AG04449 (cell line): ENCODE measurements around the gene FYB1.

Experiments used
- CTCF ChIA-PET: fragments of 350-600 bp; formaldehyde crosslinking; extraction: SDS; loops from one replicate; lab custom pipeline; 2021; ENCODE audit warnings: antibody characterized with exemption; lab: Yijun Ruan, JAX
- POLR2A ChIA-PET: fragments of 400-600, 350-600 bp; formaldehyde crosslinking; extraction: SDS; loops from one replicate; lab custom pipeline; 2020; ENCODE audit warnings: antibody characterized with exemption, inconsistent platforms; lab: Yijun Ruan, JAX
- DNase-seq: peaks from one replicate; pipeline ENCODE4 v3.0.0-alpha.2; 2010; ENCODE audit warnings: low read depth, low spot score
- H3K4me3 ChIP-seq: 2 replicates; pipeline ENCODE4 v1.5.1; 2011; ENCODE audit warnings: low read depth, mild to moderate bottlenecking, control low read depth, low read length
- CTCF ChIP-seq: IDR thresholded peaks from one replicate; pipeline ENCODE4 v1.5.1; 2011; ENCODE audit warnings: mild to moderate bottlenecking, moderate library complexity, low read length, control low read depth, inconsistent platforms; ENCODE audit not compliant: insufficient read depth; ENCODE audit errors: missing control alignments

FYB1 gene

DNA sequence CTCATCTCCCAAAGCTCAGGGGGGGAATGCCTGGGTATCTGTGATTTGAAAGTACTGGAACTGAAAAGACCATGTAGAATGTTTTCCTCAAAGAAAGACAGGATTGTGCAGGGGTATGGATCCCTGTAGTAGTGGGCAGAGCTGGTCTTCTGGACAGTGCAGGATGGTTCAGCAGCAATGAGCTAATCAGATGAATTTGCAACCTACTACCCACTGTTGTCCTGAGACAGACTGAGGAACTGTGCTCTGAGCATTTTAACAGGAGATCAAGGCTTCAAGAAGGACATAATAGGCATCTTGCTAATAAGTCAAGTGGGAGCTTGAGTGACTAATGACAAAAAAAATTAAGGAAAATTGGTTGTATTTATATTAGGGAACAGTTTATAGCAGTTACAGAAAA is 61.7 kb downstream of the FYB1 start:
- no peak overlapping the region for H3K4me3 ChIP-seq
- TF ChIP-seq CTCF, result no peak
- POLR2A ChIA-PET, result interaction anchor here (1.0 kb wide), 1 partner anchor 218 kb away, joined by 4 read pairs; no protein-coding TSS in a partner anchor
- DNase-seq, result no peak
- CTCF ChIA-PET, result interaction anchor here (0.8 to 1.8 kb wide), 4 partner anchors 8 to 125 kb away, joined by 3 to 13 read pairs (median 4); no protein-coding TSS in a partner anchor

DNA sequence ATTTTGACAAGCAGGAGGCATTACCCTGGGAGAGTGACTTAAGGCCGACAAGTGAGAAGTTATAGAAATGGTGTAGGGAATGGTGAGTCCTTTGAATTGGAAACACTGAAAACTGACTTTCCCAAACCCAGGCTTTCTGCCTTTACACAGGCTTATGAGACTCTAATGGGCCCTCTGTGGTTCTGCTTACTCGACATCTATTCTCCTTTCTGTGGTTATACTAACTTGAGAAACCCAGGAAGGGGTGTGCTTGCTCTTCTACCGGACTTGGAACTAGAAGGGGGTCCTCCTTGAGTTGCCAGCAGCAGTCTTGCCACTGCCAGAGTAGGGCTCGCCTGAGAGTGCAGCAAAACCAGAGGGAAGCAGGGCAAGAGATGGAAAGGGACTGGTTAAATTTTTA is 63.3 kb downstream of the FYB1 start:
- H3K4me3 ChIP-seq, result no peak overlapping the region
- DNase-seq, result no peak
- TF ChIP-seq CTCF, result no peak
- POLR2A ChIA-PET, result no interaction called here
- CTCF ChIA-PET, result interaction anchor here (1.8 kb wide), 1 partner anchor 127 kb away, joined by 9 read pairs; no protein-coding TSS in a partner anchor

DNA sequence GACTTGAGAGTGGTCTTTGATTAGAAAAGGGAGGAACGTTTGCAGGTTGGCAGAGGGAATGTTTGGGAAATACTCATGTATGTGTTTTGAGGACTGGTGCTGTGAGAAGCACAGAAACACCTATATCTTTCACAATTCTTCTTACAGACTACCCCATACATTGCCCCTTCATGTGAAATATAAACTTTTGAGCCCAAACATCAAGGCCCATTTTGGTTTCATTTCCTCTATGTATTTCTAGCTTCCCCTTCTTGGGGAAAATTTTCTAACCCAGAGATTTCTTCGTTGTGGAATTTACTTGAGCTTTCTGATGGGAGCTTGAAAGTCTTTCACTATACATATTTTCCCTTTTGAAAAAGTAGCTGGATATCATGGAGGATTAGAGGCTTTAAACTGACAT is 67.6 kb downstream of the FYB1 start:
- ChIA-PET CTCF (interaction anchor here (1.1 to 7.1 kb wide), 2 partner anchors 66 to 132 kb away, joined by 4 to 78 read pairs; no protein-coding TSS in a partner anchor), POLR2A (interaction anchor here (1.1 kb wide), 1 partner anchor 272 kb away, joined by 3 read pairs; no protein-coding TSS in a partner anchor)
- TF ChIP-seq CTCF, result no peak
- no peak overlapping the region for H3K4me3 ChIP-seq
- no peak for DNase-seq

GRCh38 chr5:39149966-39150365 is 69.4 kb downstream of the FYB1 start:
- TF ChIP-seq CTCF, result no peak
- no peak overlapping the region for H3K4me3 ChIP-seq
- no peak for DNase-seq
- CTCF ChIA-PET, result interaction anchor here (0.9 to 7.1 kb wide), 6 partner anchors 17 to 423 kb away, joined by 3 to 78 read pairs (median 4); no protein-coding TSS in a partner anchor
- POLR2A ChIA-PET, result no interaction called here

DNA sequence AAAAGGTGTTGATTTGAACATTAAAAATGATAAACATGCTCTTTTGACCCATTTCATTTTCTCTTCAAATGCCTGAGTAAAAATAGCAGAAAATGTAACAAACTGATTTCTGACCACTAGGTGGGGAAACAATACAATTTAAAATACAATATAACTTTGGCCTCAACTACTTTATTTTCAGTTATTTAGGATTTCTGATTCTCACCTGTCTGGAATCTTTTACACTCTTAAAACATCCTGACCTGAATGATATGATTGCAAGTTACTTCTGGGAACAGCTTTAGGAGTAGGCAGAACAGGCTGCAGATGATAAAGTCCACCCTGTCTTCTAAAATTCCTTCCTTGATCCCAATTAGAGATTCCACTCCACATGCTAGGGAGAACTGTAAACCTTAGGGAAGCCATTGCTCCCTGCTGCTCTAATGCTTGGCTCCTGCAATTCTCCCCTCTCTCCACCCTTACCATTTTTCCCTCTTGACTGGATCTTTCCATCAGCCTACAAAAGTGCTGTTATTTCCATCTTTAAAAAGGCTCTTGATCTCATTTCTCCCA is 70.3 kb downstream of the FYB1 start:
- CTCF ChIA-PET, result interaction anchor here (1.0 to 7.1 kb wide), 5 partner anchors 12 to 423 kb away, joined by 3 to 78 read pairs (median 4); no protein-coding TSS in a partner anchor
- no peak for DNase-seq
- POLR2A ChIA-PET, result no interaction called here
- no peak overlapping the region for H3K4me3 ChIP-seq
- TF ChIP-seq CTCF, result no peak

DNA sequence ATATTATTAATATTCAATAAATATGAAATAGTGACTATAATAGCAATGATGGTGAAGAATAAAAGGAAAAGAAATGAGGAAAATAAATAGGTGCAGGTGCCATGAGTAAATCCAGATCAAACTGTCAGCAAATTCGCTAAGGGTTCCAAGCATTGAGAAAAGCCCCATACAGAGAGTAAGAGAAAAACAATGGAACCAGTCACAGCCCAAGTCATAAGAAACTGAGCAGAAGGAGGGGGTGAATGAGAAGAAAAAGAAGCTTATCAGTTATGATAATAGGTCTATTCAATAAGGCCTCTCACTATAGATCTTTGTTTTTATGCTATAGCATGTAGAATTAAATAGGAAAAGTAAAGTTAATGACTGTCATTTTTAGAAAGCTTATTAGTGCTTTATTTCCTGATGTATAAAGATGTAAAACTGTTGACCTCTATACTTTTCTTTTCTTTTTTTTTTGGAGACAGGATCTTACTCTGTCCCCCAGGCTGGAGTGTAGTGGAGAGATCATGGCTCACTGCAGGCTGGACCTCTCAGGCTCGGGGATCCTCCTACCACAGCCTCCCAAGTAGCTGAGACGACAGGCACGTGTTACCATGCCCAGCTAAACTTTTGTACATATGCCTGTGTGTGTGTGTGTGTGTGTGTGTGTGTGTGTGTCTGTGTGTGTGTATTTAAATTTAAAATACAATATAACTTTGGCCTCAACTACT is 72.4 kb downstream of the FYB1 start:
- no peak overlapping the region for H3K4me3 ChIP-seq
- DNase-seq, result no peak
- ChIA-PET POLR2A (no interaction called here), CTCF (interaction anchor here (0.8 to 7.1 kb wide), 5 partner anchors 11 to 250 kb away, joined by 3 to 78 read pairs (median 3); no protein-coding TSS in a partner anchor)
- TF ChIP-seq CTCF, result no peak
